HG03135 (cell line): ENCODE data around the gene TLR10.
"Not testable (repeated sequence)": the region's sequence is repeated elsewhere in the genome, so short reads cannot be mapped to it uniquely, and the experiment has no call there.

Experiments
- ATAC-seq: cut with Tn5 transposase; IDR thresholded peaks from one replicate; pipeline ENCODE4 v1.9.1; 2021; ENCODE audit warnings: mild to moderate bottlenecking, moderate library complexity; ENCODE audit not compliant: unreplicated experiment

Gene TLR10

DNA sequence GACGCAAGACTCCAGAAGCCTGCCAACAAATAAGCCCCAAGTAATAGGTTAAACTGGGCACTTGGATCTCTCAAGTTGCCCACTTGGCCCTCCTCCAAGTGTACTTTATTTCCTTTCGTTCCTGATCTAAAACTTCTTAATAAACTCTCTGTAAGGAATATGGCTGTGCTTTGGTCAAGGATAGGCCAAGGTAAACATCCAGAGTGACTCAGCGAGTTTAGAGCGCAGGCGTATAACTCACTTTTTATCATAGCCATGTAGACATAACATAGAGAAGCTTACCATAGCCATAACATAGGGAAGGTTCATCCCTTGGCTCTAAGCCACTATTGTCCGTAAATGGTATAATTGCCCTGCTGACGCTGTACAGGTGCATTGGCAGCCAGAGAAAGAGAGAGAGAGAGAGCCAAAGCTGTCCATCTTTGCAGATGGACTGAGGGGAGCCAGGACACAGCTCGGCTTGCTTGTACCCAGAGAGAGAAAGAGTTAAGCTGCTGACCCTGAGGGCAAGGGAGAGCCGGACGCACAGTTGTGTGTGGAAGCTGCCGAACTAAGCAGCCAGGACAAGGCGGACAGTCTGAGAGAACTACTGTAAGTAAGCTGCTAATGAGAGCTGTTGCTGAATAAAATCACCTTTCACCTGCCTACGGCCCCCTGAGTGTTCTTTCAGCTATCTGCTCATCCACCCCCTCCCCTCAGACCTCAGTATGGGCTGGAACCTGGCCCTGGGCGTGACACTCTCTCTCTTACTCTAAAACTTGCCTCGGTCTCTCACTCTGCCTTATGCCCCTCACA is 20.0 kb upstream of the TLR10 start:
- no peak for ATAC-seq

DNA sequence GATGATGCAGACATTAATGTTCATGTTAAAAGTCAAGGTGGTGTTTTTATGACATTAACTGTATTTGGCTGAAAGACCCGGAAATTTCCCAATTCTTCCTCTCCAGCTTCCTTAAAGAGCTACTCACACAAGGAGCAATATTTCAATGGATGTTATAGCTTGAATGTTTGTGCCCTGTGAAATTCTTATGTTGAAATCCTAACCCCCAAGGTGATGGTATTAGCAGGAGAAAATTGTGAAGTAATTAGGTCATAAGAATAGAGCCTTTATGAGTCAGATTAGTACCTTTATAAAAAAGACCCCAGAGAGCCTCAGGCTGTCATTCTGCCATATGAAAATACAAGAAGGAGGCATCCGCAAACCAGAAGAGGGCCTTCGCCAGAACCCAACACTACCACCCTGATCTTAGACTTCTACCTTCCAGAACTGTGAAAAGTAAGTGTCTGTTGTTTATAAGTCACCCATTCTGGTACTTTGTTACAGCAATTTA is 18.2 kb upstream of the TLR10 start:
- no peak for ATAC-seq

DNA sequence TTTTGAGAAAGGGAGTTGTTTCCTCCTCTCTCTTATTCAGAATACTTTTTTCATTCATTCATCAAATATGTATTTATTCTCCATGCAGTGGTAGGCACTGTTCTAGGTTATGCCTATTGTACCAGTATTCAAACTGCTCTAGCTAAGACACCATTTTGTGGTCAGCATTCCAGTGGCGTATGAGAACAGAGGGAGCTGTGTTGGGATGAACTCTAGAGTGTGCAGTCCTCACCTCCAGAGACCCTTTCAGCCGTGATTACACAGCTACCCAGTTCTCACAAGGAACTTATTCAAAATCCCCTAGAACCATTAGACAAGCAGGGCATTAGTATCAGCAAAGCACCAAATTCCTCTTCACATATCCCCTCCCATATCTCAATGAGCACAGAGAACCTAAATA is 17.6 kb upstream of the TLR10 start:
- no peak for ATAC-seq

DNA sequence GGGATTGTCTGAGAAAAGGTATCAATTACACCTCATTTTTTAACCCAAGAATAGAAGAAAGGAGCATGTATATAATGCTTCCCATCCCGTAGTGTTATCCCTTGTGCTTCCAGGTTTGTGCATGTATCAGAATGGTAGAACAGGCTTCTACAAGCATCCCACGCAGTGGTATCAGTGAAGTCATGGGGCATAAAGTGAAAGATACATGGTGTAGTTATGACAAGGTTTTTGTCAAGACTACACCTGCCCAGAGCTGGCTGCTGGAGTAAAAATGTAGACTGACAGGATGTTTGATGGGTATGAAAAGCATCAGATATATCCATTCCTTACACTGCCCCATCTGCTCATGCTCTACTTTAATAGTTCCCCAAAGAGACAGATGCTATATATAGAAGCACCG is 12.3 kb upstream of the TLR10 start:
- no peak for ATAC-seq

DNA sequence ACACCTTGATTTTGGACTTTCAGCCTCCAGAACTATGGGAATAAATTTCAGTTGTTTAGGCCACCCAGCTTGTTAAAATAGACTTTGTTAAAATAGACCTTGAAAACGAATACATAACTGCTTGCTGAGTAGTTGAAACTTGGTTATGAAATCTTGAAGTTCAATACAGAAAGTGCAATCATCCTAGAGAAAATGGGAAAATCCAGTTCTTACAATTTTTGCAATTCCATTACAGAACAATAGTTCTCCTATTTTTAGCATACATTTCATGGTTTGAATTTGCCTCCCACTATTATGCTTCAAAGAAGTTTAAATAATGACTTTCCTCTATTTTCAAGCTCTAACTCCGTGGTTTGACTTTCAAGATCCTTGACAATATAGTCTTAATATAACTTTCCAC is 11.3 kb upstream of the TLR10 start:
- ATAC-seq: no peak

DNA sequence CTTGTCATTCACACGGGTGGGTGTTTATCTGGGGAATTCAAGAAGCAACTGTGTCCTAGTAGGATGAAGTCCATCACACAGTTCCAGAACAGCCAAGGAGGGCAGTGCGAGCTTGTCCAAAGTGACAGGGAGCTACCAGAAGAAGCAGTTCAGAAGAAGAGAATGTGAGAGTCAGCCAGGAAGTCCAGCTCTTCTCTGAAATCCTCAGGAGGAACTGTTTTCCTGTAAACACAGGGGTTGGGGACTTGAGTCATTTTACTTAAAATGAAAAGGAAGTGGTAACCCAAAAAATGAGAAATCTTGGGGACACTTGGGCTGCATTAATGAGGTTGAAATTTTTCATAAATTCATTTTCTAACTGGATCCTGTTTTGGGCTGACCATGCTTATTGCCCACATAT is 8.2 kb upstream of the TLR10 start:
- no peak for ATAC-seq

DNA sequence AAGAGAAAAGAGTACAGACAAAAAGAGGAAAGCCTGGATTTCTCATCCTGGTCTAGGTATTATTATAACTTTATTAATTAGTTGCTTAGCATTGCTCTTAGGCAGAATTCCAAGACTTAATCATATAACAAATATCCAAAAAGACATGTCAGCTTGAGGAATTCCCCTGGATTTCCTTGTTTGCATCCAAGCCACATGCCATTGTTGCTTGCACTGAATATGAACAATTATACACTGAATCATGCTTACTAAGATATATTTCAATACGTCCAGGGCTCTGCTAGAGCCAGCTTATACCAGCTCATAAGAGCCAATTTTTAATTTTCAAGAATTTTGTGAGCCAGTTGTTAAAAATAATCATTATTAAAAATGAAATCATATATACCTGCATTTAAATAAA is 5.5 kb upstream of the TLR10 start:
- ATAC-seq: no peak

DNA sequence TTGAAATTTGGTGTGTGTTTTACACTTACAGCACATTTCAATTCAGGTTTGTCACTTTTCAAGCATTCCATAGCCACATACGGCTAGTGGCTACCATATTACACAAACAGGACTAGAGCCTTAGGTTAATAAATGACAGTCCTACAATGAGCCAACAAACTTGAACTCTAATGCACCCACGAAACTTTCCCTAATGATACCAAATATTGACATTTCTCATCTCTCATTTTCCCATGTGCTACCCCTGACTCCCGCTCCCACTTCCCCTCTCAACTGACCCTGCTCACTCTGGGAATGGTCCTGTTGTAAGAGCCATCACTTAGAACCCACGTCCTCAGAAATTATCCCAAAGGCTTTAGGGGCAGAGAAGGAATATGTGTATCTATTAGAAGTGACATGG is 4.9 kb upstream of the TLR10 start:
- ATAC-seq: no peak

DNA sequence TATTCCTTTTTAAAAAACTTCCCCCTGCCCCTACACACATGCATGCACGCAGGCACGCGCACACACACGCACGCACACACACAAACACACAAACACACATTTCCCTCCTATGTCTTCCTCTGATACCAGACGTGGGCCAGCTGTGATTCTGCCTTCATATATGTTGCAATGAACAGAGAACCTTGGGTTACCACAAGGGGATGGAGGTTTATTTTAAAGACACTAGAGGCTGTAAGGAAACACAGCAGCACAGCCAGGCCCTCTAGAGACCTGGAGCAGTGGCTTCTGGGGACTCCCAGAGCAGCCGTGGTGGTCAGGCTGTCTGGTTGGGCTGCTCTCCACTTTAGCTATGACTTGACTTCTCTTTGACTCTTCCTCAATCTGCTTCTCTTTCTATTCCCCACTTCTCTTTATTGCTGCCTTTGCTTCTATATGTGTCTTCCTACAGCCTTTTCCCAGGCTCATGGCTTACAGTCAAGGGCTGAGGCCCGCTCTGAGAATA is 3.2 kb upstream of the TLR10 start:
- peak; percentile 61 for ATAC-seq

DNA sequence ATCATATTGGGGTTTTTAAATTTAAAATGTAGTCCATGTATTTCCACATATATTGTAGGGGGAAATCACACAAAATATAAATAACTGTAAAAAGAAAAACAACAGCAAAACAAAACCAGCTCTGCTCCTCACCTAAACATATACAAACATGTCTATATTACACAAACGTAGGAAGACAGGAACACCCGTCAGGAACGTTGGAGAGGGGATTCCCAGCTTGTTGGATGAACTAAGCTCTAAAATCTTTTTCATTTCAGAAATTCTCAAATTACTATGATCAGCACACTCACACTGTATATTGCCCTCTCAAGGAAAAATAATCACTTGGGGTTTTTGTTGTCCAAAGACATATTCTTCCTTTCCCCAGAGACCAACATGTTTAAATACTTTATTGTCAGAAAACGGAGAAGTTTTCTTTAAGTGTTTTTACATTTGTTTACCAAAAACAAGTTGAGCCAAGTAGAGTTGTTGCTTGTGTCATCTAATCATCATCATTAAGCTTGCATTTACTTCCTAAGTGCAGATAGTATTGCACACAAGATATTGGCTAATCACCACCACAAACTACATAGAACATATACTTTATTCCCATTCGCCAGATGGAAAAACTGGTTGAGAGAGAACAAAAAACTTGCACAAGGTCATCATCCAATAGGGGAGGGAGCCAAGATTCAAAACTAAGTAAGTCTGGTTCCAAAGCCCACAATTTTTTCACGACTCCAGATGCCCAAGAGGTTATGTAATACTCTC is 2.4 kb upstream of the TLR10 start:
- ATAC-seq: no peak

DNA sequence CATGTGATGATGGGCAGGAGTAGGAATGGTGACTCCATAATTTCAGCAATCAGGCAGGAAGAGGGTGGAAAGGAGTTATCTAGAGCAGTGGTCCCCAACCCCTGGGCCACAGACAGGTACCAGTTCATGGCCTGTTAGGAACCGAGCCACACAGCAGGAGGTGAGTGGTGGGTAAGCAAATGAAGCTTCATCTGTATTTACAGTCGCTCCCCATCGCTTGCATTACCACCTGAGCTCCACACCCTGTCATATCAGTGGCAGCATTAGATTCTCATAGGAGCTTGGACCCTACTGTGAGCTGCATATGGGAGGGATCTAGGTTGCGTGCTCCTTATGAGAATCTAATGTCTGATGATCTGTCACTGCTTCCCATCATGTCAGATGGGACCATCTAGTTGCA is 1.4 kb upstream of the TLR10 start:
- no peak for ATAC-seq

DNA sequence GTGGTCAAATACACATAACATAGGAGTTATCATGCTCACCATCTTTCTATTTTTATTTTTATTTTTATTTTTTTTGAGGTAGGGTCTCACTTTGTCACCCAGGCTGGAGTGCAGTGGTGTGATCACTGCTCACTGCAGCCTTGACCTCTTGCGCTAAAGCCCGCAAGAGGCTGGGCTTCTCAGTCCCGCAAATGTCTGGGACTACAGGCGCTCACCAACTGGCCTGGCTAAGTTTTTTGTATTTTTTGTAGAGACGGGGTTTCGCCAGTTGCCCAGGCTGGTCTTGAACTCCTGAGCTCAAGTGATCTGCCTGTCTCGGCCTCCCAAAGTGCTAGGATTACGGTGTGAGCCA is 295 bp upstream of the TLR10 start:
- no peak for ATAC-seq

DNA sequence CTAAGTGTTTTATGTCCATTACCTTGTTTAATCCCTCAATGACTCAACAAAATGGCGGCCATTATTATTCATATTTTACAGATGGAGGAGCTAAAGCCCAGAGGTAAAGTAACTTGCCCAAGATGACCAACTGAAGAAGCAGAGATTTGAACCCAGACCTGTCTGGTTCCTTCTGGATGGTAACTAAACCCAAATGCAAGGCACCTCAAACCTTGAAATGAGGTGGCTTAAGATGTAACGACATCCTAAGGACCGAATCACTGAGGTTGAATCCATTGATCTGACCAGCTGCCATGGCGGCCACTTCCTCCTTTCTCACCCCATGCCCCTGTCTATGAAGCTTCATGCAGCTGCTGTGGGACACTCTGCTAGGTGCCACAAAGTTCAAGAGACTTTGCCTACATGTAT is 932 bp downstream of the TLR10 start:
- ATAC-seq: no peak

DNA sequence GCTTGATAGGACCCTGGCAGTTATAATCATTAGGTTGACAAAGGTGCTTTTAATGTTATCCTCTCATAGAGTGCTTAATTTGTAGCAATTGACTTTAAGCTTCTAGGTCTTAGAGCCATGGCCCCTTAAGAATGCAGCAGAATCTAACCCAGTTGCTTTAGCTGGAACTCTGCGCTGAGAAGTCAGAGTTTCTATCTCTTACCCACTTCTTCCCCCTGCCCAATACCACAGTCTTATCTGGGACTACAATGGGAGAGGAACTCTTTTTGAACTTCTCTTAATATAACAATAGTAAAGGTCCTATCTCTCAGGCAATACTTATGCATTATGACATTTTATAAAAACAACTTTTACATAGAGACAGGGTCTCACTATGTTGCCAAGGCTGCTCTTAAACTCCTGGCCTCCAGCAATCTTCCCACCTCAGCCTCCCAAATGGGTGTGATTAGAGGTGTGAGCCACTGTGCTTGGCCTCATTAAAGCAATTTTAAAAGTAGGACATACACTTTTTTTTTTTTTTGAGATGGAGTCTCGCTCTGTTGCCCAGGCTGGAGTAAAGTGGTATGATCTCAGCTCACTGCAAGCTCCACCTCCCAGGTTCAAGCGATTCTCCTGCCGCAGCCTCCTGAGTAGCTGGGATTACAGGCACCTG is 1.8 kb downstream of the TLR10 start:
- no peak for ATAC-seq

DNA sequence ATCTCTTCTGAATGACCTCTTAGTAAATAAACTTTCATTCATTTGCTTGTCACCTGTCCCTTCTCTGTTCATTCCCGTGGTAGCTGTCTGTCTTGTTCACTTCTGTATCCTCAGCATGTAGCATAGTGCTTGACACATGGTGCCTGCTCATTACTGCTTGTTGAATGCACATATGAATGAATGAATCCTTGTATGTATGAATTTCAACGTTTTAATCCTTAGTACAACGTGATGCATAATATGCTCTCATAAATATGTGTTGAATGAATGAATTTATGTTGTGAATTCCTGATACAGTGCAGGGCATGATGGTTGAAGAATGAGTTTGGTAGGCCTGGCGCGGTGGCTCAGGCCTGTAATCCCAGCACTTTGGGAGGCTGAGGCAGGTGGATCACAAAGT is 3.0 kb downstream of the TLR10 start:
- no peak for ATAC-seq

DNA sequence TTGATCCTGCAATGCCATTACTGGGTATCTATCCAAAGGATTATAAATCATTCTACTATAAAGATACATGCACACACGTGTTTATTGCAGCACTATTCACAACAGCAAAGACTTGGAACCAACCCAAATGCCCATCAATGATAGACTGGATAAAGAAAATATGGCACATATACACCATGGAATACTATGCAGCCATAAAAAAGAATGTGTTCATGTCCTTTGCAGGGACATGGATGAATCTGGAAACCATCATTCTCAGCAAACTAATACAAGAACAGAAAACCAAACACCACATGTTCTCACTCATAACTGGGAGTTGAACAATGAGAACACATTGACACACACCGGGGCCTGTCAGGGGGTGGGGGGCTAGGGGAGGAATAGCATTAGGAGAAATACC is 4.9 kb downstream of the TLR10 start:
- ATAC-seq: not testable (repeated sequence)

DNA sequence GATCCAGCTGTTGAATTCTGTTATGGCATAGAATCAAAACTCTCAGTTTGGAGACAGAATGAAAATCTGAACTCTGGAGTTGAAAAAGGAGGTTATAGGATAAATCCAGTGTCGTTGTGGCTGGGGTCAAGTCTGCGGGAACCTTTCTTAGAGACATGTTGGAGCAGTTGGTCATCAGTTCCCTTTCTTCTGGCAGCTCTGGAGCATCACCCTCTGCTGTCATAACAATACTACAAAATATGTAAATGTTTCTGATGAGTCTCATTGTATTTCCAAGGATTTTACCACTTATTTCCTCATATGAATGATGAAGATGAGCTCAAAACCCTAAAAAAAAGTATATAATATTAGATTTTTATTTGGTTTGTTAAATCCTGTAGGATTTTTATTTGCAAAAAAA is 7.5 kb downstream of the TLR10 start:
- ATAC-seq: no peak

DNA sequence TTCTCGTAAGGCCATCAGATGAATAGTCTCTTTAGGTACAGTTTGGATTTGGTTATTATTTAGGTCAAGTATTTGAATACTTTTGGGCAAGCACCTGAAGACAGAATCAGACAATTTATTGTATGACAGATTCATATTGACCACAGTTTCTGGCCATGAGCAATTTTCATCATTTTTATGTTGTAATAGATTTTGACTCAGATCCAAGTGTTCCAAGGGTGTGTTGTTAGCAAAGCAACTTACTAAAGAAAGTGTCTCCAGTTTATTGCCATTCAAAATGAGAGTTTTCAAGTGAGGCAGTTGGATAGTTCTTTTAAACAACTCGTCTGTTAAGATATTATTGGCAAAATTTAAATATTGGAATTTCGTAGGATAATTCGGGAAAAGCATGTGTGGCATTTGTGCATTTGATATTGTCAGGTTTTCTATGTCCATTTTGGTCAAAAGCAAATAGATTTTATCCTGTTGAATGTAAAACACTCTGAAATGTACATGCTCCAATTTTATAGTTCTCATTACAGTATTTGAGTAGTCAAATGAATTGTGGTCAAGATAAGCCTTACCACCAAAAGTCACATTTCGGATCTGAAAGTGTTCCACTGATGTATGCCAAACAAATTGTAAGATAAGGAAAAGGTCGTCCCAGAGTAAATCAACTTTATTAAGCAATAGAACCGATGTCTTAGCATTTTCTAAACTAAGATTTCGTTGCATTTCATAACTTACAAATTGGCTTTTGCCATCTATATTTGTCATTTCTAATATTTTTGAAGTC is 8.4 kb downstream of the TLR10 start:
- ATAC-seq: no peak

DNA sequence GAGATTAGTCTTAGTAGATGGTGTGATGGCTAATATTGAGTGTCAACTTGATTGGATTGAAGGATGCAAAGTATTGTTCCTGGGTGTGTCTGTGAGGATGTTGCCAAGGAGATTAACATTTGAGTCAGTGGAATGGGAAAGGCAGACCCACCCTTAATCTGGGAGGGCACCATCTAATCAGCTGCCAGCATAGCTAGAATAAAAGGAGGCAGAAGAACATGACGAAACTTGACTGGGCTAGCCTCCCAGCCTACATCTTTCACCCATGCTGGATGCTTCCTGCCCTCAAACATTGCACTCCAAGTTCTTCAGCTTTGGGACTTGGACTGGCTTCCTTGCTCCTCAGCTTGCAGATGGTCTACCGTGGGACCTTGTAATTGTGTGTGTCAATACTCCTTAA is 12.5 kb downstream of the TLR10 start:
- not testable (repeated sequence) for ATAC-seq

DNA sequence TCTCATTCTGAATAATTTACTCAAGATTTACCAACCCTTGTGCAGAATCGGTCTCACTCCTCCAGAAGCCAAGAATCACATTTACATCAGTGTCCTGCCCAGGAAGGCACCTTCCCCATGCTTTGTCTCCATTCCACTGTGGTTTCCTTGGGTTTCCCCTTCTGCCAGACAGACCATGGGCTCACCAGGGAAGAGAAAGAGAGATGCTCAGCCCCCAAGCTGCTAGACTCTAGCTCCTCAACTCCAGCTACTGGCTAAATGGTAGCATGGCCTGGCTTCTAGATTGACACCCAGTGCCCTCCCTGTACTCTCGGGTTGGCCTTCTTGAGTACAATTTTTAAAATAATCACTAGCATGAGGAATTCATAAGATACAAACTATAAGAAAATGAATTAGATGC is 12.9 kb downstream of the TLR10 start:
- ATAC-seq: no peak

DNA sequence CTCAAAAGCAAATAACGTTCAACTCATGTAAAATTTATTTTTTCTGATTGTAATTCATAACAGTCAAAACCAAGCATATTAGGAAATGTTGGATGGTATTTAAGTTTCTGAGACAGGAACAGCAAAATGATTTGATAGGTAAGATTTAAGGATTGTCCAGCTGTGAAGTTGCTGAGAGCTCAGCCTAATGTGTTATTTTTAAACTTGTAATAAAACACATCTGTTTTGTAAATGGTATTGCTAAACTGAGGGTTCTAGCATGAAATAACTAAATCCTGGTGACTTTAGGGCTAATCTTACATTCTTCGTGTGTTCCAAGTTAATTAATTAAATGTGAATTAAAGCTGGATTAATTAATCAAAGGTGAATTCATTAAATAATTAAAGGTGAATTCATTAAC is 13.3 kb downstream of the TLR10 start:
- no peak for ATAC-seq
